ENCODE measurements around the gene TEKTIP1.

TEKTIP1 gene

DNA sequence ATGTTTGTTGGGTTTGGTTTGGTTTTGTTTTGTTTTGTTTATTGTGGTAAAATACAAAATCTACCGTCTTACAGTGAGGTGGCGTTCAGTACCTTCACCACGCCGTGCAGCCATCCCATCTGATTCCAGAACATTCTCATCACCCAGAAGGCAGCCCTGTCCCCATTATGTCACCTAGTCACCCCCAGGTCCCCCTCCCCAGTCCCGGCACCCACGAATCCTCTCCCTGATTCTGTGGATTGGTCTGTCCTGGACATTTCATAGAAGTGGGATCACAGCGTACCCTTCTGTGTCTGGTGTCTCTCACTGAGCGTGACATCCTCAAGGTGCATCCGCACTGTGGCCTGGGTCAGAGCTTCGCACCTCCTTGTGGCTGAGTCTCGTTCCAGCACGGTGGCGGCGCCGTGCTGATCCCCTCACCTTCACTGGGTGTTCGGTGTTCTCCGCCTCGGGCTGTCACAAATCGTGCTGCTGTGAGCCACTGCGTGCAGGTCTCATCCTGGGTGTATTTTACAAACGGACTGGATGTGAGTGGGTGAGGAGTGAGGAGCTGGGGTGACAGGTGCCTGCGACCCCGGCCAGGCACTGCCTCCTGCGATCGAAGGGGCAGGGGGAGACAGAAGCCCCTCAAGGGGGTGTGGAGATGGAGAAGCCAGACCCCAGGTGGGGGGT lies 580 bp upstream of the TEKTIP1 start:
- no peak for DNase-seq

DNA sequence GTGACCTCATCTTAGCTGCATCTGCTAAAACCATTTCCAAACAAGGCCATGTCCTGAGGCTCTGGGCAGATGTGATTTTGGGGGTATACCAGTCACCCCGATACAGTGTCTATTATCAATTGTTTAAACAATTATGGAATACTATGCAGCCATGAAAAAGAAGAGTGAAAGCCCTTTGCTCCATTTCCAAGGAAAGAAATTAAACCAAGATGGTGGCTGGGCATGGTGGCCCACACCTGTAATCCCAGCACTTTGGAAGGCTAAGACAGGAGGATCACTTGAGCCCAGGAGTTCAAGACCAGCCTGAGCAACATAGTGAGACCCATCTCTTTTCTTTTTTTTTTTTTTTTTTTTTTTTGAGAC lies 763 bp downstream of the TEKTIP1 start:
- DNase-seq, result no peak

DNA sequence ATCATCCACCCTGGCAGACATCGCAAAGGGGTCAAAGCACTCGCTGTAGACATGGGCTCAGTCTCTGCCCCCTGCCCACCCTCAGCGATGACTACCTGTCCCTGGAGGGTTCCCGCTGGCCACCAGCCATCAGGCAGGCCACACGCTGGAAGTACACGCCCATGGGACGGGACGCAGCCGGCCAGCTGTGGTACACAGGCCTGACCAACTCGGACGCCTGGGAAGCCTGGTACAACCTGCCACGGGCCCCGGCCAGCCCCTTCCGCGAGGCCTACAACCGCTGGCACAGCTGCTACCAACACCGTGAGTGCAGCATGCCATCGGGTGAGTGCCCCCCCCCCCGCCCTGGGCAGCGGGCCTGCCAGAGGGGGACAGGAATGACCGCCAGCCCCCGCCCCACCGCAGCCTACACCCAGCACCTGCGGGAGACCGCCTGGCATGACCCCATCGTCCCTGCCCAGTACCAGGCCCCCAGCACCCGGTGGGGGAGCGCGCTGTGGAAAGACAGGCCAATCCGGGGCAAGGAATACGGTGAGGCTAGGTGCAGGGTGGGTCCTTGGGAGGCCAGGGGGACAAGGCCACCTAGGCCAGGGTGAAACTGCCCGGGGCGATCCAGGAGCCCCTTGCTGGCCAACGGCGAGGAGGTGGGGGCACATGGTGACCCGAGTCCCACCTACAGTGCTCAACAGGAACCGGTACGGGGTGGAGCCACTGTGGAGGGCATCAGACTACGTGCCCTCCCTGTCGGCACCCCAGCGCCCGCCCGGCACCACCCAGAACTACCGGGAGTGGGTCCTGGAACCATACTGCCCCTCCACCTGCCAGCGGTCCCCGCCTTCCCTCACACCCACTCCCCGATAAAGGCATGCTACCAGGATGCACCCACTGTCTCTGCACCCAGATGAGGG lies 4.4 kb downstream of the TEKTIP1 start:
- DNase-seq, result no peak

DNA sequence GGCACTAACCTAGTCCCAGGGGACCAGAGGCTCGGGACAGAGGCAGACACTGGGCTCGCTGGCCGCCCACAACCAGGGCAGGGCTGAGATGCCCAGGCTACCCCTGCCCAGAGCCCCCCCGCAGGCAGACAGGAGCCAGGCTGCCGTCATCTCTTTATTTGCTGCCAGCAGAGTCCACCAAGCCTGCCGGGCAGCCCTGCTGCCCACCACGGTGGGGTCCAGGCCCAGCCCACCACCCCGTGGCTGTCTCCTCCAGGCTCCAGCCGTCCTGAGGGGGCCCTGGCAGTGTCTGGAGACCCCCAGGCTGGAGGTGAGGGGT lies 5.0 kb downstream of the TEKTIP1 start:
- DNase-seq, result no peak

DNA sequence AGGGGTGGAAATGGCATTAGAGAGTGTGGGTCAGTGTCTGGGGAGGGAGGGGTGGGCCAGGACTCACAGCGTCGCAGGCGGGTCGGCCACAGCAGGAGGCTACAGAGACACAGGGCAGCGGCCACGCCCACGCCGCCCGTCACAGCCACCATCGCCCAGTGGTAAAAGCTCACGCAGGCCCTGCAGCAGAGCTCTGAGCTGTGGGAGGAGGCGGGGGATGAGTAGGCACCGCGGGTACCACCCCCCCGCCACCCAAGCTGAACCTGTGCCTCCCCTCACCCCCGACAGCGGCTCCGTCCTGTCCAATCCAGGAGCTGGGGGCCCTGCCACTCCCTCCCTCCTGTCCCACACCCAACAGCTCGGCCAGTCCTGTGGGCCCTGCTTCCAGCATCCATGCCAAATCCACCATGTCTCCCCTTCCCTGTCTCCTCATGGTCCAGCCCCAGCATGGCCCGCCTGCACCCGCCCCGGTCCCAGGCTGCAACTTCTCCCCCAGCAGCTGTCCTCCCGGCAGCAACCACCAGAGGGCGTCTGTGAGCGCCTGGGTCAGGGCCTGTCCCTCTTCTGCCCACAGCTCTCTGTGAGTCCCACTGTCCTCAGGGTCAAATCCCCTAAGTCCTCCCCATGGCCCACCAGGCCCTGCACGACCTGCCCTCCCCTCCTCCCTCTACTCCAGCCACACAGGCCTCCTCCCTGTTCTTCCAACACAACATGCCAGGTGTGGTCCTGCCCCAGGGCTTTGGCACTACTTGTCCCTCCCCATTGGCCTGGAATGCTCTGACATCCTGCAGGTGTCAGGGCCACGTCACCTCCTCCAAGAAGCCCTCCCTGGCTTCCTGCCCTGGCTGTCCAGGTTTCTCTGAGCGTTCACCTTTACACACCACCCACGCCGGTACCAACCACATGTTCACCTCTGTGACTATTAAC lies 6.0 kb downstream of the TEKTIP1 start:
- DNase-seq, result peak; percentile 69

DNA sequence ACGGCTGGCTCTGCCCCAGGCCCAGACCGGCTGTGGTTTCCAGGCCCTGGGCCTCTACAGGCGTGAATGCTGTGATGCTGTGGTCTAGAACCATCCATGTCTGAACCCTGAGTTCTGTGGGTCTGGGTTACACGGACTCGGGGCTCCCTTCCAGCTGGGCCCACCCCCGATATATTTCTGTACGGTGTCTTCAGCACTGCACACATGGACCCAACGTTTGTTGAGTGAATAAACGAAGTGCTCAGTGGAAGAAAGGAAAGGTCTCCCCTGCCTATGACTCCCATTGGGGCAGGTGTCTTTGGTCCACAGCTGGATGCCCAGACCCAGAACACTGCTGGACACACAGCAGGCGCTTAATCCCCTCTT lies 6.7 kb downstream of the TEKTIP1 start:
- no peak for DNase-seq

DNA sequence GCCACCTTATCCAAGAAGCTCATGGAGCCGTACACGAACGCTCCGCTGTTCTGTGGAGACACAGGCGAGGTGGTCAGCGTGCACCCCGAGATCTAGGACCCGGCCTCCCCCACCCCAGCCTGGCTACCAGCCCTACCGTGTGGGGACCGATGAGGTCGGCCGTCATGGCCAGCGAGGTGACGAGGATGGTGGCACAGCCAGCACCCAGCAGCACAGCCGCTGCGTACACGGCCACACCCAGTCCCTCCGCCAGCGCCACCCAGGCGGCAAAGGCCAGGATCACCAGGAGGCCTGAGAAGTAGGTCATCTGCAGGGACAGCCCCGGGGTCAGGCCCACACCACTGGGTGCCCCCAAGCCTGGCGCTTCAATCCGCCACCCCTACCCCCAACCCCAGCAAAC lies 7.1 kb downstream of the TEKTIP1 start:
- no peak for DNase-seq

DNA sequence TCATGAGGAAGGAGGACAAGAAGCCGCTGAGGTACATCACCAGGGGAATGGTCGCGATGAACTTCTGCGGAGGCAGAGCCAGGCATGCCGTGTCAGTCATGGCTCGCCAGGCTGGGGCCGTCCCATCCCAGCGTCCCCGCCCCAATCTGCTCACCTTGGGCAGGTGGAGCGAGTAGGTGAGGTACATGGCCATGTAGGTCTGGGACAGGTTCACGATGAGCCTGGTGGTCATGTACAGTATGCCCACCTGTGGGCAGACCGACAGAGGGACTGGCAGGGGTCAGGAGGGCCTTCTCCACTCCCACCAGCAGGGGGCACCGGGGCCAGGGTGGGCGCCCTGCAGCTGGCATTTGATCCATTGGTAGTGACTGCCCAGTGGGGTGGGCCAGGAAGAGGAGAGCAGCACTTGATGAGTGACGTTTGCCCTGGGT lies 8.3 kb downstream of the TEKTIP1 start:
- no peak for DNase-seq

DNA sequence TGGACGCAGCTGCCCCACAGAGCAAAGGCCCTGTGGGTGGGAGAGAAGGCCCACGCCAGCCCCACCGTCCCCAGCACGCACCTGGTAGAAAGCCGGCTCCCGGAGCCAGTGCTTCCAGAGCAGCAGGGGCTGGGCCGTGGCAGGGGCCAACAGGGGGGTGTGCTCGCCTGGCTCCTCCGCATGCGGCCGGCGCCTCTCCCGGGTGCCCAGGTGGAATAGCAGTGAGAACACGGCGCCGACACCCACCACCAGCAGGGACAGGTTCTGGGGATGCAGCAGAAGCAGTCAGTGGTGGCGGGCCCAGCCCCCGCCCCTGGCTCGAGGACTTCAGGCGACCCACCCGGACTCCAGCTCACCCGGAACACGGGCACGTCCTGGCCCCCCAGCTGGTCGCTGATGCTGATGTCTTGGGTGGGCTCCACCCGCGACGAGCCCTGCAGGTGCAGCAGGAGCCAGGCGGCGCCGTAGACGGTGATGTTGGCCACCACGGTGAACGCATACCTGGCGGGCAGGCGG lies 8.9 kb downstream of the TEKTIP1 start:
- no peak for DNase-seq

DNA sequence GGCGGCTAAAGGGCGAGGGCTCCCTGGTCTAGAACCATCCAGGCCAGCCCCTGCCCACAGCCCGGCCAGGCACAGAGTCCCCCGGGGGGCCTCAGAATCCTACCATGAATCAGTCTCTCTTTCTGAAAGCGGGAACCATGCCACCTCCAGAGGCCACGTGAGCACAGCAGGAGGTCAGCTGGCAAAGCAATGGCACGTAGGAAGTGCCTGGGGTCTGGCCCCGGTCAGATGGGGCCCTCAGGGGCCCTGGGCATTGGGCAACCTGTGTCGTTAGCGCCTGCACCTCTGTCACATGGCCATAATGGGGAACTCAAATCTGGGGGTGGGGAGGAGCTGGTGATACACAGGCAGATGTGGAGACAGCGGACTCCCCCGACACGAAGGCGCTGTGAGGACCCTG lies 9.6 kb downstream of the TEKTIP1 start:
- peak; percentile 53 for DNase-seq

DNA sequence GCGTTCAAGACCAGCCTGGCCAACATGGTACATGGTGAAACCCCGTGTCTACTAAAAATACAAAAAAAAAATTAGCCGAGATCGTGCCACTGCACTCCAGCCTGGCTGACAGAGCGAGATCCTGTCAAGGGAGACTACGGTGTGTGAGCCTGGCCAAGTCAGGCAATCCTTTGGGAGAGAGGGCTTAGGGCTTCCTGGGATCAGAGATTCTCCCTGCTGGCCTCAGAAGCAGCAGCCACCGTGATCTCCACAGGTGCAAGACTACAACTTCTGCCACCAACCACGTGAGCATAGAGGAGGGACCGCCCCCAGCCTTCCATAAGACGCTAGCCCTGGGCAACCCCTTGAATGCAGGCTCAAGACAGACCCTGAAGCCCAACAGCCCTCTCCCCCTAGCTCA lies 10.8 kb downstream of the TEKTIP1 start:
- DNase-seq, result no peak

DNA sequence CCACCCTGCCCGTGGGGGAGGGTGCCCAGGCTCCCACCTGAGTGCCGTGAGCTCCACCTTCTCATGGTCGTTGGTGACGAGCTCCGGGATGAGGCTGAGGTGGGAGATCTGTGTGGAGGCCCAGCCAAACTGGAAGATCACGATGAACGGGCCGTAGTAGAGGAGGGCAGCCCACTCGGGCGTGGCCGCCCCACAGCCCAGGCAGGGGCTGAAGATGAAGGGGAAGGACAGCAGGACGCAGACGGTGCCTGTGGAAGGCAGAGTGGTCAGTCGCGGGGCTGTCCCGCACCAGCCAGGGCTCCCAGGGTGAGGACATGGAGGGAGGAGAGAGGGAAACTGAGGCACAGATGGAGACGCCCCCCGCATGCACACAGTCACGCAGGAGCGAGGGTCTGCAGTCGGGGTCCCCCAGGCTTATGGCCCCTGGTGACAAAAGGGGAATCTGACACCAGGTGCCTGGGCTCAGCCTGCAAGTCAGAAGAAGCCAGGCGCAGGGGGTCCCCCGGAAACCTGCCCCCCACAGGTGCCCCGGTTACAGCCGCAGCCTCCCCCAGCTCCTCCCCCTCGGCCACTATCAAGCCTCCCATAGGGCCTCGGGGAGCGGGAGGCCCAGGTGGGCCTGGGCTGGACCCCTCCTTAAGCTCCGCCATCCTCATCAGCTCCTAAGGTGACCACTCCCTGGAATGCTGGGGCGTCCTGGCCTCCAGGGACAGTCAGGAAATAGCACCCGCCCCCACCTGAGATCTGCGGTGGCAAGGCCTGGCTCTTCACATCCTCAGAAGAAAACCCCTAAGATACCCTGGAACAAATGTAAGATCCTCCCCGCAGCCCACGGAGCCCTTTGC lies 12.2 kb downstream of the TEKTIP1 start:
- no peak for DNase-seq

DNA sequence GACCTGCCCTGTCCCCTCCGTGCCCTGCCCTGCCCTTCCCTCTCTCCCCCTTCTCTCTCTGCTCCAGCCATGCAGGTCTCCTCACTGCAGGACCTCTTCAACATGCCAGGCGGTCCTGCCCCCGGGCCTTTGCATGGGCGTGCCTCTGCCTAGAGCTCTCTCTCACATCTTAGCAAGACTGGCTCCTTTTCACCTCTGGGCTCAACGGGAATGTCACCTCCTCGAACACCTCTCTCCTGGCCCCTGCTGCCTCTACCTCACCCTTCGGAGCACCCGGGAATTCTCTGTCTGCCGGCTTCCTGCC lies 12.8 kb downstream of the TEKTIP1 start:
- DNase-seq, result no peak

DNA sequence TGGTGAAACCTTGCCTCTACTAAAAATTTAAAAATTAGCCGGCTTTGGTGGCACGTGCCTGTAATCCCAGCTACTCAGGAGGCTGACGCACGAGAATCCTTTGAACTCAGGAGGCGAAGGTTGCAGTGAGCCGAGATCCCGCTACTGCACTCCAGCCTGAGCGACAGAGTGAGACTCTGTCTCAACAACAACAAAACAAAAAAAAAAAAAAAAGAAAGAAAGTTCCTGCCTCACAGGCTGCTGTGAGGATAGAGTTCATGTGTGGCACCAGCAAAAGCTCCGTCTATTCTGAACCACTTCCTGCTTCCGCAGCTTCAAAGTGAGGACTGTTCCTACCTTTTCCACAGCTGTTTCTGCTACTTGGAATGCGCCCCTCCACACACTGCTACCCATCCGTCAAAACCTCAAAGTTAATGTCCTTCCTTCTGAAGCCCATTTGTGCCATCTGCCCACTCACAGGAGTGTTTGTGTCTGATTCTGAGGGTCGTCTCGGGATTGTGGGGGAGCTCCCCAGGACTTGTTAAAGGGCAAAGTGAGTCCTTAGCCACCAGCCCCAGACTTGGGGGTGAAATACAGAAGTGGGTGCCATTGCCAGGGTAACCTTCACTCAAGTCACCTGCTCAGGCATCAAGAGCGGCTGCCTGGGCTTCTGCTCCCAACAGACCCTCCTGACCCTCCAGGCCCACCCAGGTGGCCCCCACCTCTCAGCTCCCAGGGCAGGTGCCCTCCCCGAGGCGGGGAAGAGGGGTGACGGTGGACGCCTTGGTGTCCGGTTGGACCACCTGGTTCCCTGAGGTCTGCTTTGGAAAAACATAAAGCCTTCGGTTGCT lies 15.5 kb downstream of the TEKTIP1 start:
- DNase-seq, result no peak

DNA sequence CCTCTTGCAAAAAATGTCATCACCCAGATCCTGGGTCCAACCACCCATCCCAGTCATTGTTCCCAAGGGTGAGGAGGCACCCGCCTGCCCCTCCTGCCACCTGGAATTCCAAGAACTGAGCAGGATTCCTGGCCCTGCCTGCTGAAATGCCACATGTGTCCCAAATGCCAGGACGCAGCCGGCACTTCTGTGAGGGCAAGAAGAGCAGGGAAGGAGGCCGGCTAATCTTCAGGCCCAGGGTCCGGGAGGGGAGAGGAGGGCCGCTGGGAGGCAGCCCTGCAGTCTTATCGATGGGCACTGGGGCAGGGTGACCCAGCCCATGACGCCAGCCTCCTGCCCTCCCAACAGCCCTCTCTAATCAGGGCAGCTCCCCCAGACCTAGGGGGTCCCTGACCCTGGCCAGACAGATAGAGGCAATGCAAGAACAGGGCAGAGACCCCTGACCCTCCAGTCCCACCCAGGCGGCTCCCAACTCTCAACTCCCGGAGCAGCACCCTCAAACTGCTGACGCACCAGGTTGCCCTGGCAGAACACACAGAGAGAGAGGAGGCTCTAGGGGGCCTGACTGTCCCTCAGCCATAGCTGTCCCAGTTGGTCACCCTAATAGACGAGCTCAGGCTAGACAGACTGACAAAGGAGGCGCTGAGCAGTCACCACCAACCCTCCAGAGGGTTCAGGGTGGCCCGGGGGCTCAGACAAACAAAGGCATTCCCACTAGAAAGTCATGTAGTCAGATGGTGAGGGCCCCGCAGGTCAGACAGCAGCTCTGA lies 16.9 kb downstream of the TEKTIP1 start:
- no peak for DNase-seq

DNA sequence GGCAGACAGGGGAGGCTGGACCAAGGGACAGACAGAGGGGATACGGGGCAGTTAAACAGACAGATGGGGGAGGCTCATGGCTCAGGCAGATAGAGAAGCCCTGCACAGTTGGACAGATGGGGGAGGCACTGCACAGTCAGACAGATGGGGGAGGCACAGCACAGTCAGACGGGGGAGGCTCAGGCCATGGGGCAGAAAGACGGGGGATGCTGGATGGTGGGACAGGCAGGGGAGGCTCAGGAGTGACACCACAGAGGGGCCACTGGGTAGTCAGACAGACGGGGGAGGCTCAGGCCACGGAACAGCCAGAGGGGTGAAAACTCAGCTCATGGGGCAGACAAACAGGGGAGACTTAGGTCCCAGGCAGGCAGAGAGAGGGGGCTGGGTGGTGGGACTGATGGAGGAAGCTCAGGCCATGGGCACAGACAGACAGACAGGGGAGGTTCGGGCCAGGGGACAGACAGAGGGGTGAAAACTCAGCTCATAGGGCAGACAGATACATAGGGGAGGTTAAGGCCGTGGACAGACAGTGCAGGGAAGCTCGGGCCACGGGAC lies 17.5 kb downstream of the TEKTIP1 start:
- no peak for DNase-seq

DNA sequence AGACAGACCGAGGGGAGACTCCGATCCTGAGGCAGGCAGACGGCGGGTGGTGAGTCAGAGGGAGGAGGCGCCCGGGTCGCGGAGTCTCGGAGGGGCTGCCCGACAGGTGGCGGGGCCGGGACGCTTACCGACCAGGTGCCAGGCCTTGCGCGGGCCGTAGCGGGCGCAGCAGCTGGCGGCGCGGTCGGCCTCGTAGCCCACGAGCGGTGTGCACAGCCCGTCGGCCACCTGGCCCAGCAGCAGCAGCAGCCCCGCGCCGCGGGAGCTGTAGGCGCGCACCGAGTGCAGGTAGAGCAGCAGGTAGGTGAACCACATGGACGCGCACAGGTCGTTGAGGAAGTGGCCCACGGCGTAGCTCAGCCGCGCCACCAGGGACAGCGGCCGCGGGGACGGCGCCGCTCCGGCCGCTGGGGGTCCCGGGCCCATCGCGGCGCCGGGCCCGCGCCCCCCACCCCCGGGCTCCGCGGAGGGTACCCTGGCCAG lies 18.0 kb downstream of the TEKTIP1 start:
- DNase-seq, result no peak

DNA sequence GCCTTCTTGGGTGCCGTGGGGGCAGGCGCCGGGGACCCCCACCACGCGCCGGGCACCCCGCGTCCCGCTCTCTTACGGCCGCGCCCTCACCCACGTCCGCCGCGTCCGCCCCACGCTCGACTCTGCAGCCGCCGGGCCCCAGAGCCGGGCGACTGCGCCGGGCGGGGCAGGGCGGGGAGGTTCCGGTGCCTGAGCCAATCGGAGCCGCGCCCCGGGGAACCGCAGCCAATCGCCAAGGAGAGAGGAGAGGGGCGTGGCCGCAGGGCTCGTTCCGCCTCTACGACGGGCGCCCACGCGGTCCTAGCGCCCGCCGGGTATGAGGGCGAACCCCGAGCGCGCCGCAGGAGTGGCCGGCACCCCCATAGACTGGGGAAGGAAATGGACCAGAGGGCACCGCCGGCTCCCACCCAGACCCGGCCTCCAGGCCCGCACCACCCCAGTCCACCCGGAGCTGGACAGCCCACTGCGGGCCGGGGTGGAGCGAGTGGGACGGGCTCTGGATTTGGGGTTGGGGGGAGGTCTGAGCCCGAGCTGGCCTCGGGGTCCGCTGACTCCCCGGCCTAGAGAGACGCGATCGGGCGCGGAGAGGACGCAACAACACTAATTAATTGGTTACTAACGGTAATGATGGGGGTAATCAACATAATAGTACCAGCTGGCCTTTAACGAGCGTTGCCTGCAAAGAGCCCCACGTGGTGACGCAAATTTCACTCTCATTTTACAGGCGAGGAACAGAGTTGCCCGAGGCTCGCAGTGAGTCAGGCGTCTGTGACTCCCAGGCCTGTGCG lies 18.7 kb downstream of the TEKTIP1 start, which contains the start of gene MFSD12:
TSS of gene MFSD12 (minus strand) at position 126 of the 788 bp plus-strand sequence. CDS start 183 bp downstream, outside the sequence.
- DNase-seq, result peak; percentile 96
